ENCODE results near the gene KIFBP. TPM values are rescaled to one million over a fixed set of nuclear protein-coding genes. Genes with fewer than 3 reads are reported as not detected.
A peak's percentile ranks its signal among the peaks of the same experiment; 100 is the strongest.

The KIFBP gene
- total RNA-seq, 1 experiment from 2014 or later, result 44.7 TPM

- Histone ChIP-seq H3K23ac (ENCODE audit: insufficient read length, low read depth, low read length) (no peak within 1 kb of the TSS), H3K4me2 (ENCODE audit: insufficient read depth, insufficient read length, low read length) (peak within 1 kb of the TSS; percentile 99), H3T11ph (ENCODE audit: low read length) (no peak within 1 kb of the TSS), H3K9me3 (ENCODE audit: control insufficient read depth, low read depth, low read length) (no peaks in the 10 kb centered on the region), H3K79me1 (ENCODE audit: insufficient read depth, low read depth, low read length, poor library complexity, severe bottlenecking) (peaks cover 7% of the 10 kb centered on the region), H2AK5ac (ENCODE audit: insufficient read length, low read length) (no peak within 1 kb of the TSS), H4K20me1 (ENCODE audit: control insufficient read depth, insufficient read depth, insufficient read length) (no peaks in the 10 kb centered on the region), H3K56ac (ENCODE audit: insufficient read length, low read depth, low read length) (peak within 1 kb of the TSS; percentile 28), H3K9ac (ENCODE audit: extremely low read depth, insufficient read length, low read length) (peak within 1 kb of the TSS; percentile 60), H3K18ac (ENCODE audit: insufficient read length, low read depth, low read length) (peak within 1 kb of the TSS; percentile 87), H3K4me1 (ENCODE audit: insufficient read depth, low read length) (no peaks in the 10 kb centered on the region), H4K8ac (replicated peaks; ENCODE audit: insufficient read length, low read depth, low read length) (no peak within 1 kb of the TSS), H3K23me2 (ENCODE audit: insufficient read length, low read depth, low read length, poor library complexity, severe bottlenecking) (peaks cover 13% of the 10 kb centered on the region), H2BK20ac (ENCODE audit: low read depth, low read length, poor library complexity, severe bottlenecking) (no peak within 1 kb of the TSS), H3K27me3 (ENCODE audit: insufficient read depth, low read length) (no peaks in the 10 kb centered on the region), H3K79me2 (ENCODE audit: insufficient read depth, low read length) (peaks cover 30% of the 10 kb centered on the region), H2BK15ac (ENCODE audit: low read depth, low read length) (no peak within 1 kb of the TSS), H2BK12ac (ENCODE audit: insufficient read length, low read depth, low read length) (no peak within 1 kb of the TSS), H3K27ac (ENCODE audit: insufficient read length, low read depth, low read length) (peak within 1 kb of the TSS; percentile 77), H2BK120ac (ENCODE audit: low read depth, low read length, poor library complexity, severe bottlenecking) (no peak within 1 kb of the TSS), H4K91ac (ENCODE audit: insufficient read length, low read depth, low read length) (no peak within 1 kb of the TSS), H2AFZ (ENCODE audit: low read length) (peak within 1 kb of the TSS; percentile 90), H4K5ac (ENCODE audit: insufficient read length, low read depth, low read length) (peak within 1 kb of the TSS; percentile 73), H3K4ac (ENCODE audit: low read depth, low read length) (no peak within 1 kb of the TSS; the same call in 1 of the 2 replicates), H3K14ac (ENCODE audit: insufficient read depth, low read length) (peak within 1 kb of the TSS; percentile 13), H2BK5ac (ENCODE audit: insufficient read length, low read length) (peak within 1 kb of the TSS; percentile 90)
- H3K4me1 Mint-ChIP-seq, result peaks cover 11 to 15% of the 10 kb centered on the region in 2 experiments
- H3K27me3 Mint-ChIP-seq (ENCODE audit: low read depth), result peaks cover 2% of the 10 kb centered on the region
- H3K27ac Mint-ChIP-seq, result peak within 1 kb of the TSS; percentile 99 to 100 (median 99)
- WGBS (ENCODE audit: extremely low coverage, insufficient read length, low lambda C conversion rate), result no CpG with 5 or more reads among the region's 53 CpGs
- peak; percentile 70 for TF ChIP-seq CTCF (conservative IDR thresholded peaks at IDR 0.05)
- H3K9me3 Mint-ChIP-seq, result peaks cover 0 to 3% of the 10 kb centered on the region in 2 experiments; a peak in 3 of 5 replicates
- H3K36me3 Mint-ChIP-seq (ENCODE audit: insufficient read depth in 1 of 3, low read depth in 3 of 3), result peaks cover 21 to 45% (median 22%) of the 10 kb centered on the region in 3 experiments
- H3K4me3 Mint-ChIP-seq, result peak within 1 kb of the TSS; percentile 99 to 100
- peak; percentile 89 for DNase-seq
Observed at GRCh38 chr10:68955832-68956532, 32.6 kb upstream of the KIFBP start, which contains the start of gene DDX21. DDX21 (plus strand) TSS chr10:68956170; CDS start chr10:68956226, 56 bp downstream.
